ENCODE measurements around the gene NIPAL1. TPM values are rescaled to one million over a fixed set of nuclear protein-coding genes. Genes with fewer than 3 reads are reported as not detected.

NIPAL1 gene
- total RNA-seq, 4 donors from 2014 or later: 30.2 to 37.5 (median 33.9) TPM

GRCh38 chr4:48085821-48086589, 69.4 kb downstream of the NIPAL1 start:
- H3K4me3 ChIP-seq: no peak overlapping the region
- no peaks in the 10 kb centered on the region for H3K4me1 ChIP-seq
- intact Hi-C loops (cut with DNase I): loop anchor here (10.0 kb wide), 1 partner anchor 81 kb away; no protein-coding TSS in a partner anchor
- 70 to 74% methylated on average over 6 to 8 of the region's 8 CpGs for WGBS, 2 donors
- TF ChIP-seq POLR2A (IDR thresholded peaks at IDR 0.05) (no peak), CTCF (IDR thresholded peaks at IDR 0.05) (no peak)
- H3K27ac ChIP-seq: no peak overlapping the region
- no peaks in the 10 kb centered on the region for H3K36me3 ChIP-seq
- no peaks in the 10 kb centered on the region for H3K27me3 ChIP-seq
- DNase-seq: no peak
- no peaks in the 10 kb centered on the region for H3K9me3 ChIP-seq

Other genes starting within 250 kb of the NIPAL1 start
- 1 to 10 TPM in 1 of 4 donors, under 1 TPM in 3; 0.08 to 4.8 (median 0.41) TPM for gene CORIN, start 178.7 kb upstream of the NIPAL1 start, total RNA-seq
- 10 to 100 TPM in 1 of 4 donors, 1 to 10 TPM in 3; 5.2 to 13.4 (median 7.5) TPM for gene NFXL1, start 102.2 kb upstream of the NIPAL1 start, total RNA-seq
- gene CNGA1, start 91 bp upstream of the NIPAL1 start, total RNA-seq: 1 to 10 TPM; 1.1 to 3.1 (median 2.5) TPM
- 1 to 10 TPM; 1.7 to 5.2 (median 3.5) TPM for gene TXK, start 117.5 kb downstream of the NIPAL1 start, total RNA-seq

Measured in esophagus squamous epithelium (tissue), 5 donors.